CMK (cell line): ENCODE measurements around the gene USP17L17.
"Not testable (repeated sequence)": the region's sequence is repeated elsewhere in the genome, so short reads cannot be mapped to it uniquely, and the experiment has no call there.

Experiments used
- DNase-seq: peaks from one replicate; pipeline ENCODE4 v3.0.0-alpha.2; 2010; ENCODE audit warnings: low read depth

The USP17L17 gene, protein sequence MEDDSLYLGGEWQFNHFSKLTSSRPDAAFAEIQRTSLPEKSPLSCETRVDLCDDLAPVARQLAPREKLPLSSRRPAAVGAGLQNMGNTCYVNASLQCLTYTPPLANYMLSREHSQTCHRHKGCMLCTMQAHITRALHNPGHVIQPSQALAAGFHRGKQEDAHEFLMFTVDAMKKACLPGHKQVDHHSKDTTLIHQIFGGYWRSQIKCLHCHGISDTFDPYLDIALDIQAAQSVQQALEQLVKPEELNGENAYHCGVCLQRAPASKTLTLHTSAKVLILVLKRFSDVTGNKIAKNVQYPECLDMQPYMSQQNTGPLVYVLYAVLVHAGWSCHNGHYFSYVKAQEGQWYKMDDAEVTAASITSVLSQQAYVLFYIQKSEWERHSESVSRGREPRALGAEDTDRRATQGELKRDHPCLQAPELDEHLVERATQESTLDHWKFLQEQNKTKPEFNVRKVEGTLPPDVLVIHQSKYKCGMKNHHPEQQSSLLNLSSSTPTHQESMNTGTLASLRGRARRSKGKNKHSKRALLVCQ

DNA sequence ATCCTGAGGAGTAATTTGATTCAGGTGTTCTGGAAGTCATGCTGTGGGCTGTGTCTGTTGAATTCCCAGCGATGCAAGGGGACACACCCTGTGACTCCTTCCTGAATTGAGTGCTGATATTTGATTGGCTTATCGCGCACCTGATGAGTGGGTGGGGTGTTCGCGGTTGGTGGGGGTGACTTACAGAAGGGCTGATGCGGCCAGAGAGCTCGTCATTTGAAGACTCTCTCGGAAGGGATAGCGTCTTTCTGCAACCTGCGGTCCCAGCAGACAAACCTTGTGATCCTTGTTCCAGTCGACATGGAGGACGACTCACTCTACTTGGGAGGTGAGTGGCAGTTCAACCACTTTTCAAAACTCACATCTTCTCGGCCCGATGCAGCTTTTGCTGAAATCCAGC is at the start of gene USP17L17:
Gene USP17L17 (plus strand): TSS at position 301 of the 400 bp plus-strand sequence. CDS start 0 bp downstream, at position 301.
- not testable (repeated sequence) for DNase-seq

DNA sequence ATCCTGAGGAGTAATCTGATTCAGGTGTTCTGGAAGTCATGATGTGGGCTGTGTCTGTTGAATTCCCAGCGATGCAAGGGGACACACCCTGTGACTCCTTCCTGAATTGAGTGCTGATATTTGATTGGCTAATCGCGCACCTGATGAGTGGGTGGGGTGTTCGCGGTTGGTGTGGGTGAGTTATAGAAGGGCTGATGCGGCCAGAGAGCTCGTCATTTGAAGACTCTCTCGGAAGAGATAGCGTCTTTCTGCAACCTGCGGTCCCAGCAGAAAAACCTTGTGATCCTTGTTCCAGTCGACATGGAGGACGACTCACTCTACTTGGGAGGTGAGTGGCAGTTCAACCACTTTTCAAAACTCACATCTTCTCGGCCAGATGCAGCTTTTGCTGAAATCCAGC is 33.3 kb upstream of the USP17L17 start, which contains the start of gene USP17L10:
Gene USP17L10 (plus strand): TSS at position 301 of the 400 bp plus-strand sequence. CDS start 0 bp downstream, at position 301.
- not testable (repeated sequence) for DNase-seq

DNA sequence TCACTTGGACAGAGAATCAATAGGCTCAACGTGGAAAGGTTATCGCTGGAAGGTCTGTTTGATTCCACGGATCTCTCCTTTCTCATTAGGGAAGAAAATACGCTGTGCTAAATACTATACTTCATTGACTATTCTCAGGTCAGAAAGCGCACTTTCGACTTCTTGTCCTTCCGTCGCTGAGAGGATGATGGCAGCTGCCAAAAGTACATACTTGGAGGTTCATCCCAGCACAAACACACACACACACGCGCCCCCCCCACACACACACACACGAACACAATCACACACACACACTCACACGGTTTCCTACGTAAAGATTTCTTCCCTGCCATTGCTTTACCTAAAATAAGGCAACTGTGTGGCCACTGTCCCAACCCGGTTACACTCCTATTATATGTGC is 29.0 kb upstream of the USP17L17 start:
- DNase-seq, result not testable (repeated sequence)

DNA sequence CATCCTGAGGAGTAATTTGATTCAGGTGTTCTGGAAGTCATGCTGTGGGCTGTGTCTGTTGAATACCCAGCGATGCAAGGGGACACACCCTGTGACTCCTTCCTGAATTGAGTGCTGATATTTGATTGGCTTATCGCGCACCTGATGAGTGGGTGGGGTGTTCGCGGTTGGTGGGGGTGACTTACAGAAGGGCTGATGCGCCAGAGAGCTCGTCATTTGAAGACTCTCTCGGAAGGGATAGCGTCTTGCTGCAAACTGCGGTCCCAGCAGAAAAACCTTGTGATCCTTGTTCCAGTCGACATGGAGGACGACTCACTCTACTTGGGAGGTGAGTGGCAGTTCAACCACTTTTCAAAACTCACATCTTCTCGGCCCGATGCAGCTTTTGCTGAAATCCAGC is 28.6 kb upstream of the USP17L17 start, which contains the start of gene USP17L11:
Gene USP17L11 (plus strand): TSS at position 301 of the 400 bp plus-strand sequence. CDS start 0 bp downstream, at position 301.
- DNase-seq, result not testable (repeated sequence)

DNA sequence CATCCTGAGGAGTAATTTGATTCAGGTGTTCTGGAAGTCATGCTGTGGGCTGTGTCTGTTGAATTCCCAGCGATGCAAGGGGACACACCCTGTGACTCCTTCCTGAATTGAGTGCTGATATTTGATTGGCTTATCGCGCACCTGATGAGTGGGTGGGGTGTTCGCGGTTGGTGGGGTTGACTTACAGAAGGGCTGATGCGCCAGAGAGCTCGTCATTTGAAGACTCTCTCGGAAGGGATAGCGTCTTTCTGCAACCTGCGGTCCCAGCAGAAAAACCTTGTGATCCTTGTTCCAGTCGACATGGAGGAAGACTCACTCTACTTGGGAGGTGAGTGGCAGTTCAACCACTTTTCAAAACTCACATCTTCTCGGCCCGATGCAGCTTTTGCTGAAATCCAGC is 23.8 kb upstream of the USP17L17 start, which contains the start of gene USP17L12:
Gene USP17L12 (plus strand): TSS at position 301 of the 400 bp plus-strand sequence. CDS start 0 bp downstream, at position 301.
- not testable (repeated sequence) for DNase-seq

DNA sequence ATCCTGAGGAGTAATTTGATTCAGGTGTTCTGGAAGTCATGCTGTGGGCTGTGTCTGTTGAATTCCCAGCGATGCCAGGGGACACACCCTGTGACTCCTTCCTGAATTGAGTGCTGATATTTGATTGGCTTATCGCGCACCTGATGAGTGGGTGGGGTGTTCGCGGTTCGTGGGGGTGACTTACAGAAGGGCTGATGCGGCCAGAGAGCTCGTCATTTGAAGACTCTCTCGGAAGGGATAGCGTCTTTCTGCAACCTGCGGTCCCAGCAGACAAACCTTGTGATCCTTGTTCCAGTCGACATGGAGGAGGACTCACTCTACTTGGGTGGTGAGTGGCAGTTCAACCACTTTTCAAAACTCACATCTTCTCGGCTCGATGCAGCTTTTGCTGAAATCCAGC is 19.1 kb upstream of the USP17L17 start, which contains the start of gene USP17L13:
Gene USP17L13 (plus strand): TSS at position 301 of the 400 bp plus-strand sequence. CDS start 0 bp downstream, at position 301.
- not testable (repeated sequence) for DNase-seq

DNA sequence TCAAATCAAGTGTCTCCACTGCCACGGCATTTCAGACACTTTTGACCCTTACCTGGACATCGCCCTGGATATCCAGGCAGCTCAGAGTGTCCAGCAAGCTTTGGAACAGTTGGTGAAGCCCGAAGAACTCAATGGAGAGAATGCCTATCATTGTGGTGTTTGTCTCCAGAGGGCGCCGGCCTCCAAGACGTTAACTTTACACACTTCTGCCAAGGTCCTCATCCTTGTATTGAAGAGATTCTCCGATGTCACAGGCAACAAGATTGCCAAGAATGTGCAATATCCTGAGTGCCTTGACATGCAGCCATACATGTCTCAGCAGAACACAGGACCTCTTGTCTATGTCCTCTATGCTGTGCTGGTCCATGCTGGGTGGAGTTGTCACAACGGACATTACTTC is 13.4 kb upstream of the USP17L17 start:
- DNase-seq, result not testable (repeated sequence)

DNA sequence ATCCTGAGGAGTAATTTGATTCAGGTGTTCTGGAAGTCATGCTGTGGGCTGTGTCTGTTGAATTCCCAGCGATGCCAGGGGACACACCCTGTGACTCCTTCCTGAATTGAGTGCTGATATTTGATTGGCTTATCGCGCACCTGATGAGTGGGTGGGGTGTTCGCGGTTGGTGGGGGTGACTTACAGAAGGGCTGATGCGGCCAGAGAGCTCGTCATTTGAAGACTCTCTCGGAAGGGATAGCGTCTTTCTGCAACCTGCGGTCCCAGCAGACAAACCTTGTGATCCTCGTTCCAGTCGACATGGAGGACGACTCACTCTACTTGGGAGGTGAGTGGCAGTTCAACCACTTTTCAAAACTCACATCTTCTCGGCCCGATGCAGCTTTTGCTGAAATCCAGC is 9.6 kb upstream of the USP17L17 start, which contains the start of gene USP17L15:
Gene USP17L15 (plus strand): TSS at position 301 of the 400 bp plus-strand sequence. CDS start 0 bp downstream, at position 301.
- not testable (repeated sequence) for DNase-seq

DNA sequence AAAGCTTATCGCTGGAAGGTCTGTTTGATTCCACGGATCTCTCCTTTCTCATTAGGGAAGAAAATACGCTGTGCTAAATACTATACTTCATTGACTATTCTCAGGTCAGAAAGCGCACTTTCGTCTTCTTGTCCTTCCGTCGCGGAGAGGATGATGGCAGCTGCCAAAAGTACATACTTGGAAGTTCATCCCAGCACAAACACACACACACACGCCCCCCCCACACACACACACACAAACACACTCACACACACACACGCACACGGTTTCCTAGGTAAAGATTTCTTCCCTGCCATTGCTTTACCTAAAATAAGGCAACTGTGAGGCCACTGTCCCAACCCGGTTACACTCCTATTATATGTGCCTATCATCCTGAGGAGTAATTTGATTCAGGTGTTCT is 5.2 kb upstream of the USP17L17 start:
- not testable (repeated sequence) for DNase-seq

DNA sequence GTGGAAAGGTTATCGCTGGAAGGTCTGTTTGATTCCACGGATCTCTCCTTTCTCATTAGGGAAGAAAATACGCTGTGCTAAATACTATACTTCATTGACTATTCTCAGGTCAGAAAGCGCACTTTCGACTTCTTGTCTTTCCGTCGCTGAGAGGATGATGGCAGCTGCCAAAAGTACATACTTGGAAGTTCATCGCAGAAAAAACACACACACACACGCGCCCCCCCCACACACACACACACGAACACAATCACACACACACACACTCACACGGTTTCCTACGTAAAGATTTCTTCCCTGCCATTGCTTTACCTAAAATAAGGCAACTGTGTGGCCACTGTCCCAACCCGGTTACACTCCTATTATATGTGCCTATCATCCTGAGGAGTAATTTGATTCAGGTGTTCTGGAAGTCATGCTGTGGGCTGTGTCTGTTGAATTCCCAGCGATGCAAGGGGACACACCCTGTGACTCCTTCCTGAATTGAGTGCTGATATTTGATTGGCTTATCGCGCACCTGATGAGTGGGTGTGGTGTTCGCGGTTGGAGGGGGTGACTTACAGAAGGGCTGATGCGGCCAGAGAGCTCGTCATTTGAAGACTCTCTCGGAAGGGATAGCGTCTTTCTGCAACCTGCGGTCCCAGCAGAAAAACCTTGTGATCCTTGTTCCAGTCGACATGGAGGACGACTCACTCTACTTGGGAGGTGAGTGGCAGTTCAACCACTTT is 4.4 kb downstream of the USP17L17 start, which contains the start of gene USP17L18:
Gene USP17L18 (plus strand): TSS at position 678 of the 728 bp plus-strand sequence. CDS start 0 bp downstream, at position 678.
- not testable (repeated sequence) for DNase-seq

DNA sequence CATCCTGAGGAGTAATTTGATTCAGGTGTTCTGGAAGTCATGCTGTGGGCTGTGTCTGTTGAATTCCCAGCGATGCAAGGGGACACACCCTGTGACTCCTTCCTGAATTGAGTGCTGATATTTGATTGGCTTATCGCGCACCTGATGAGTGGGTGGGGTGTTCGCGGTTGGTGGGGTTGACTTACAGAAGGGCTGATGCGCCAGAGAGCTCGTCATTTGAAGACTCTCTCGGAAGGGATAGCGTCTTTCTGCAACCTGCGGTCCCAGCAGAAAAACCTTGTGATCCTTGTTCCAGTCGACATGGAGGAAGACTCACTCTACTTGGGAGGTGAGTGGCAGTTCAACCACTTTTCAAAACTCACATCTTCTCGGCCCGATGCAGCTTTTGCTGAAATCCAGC is 9.4 kb downstream of the USP17L17 start, which contains the start of gene USP17L19:
Gene USP17L19 (plus strand): TSS at position 301 of the 400 bp plus-strand sequence. CDS start 0 bp downstream, at position 301.
- DNase-seq, result not testable (repeated sequence)

DNA sequence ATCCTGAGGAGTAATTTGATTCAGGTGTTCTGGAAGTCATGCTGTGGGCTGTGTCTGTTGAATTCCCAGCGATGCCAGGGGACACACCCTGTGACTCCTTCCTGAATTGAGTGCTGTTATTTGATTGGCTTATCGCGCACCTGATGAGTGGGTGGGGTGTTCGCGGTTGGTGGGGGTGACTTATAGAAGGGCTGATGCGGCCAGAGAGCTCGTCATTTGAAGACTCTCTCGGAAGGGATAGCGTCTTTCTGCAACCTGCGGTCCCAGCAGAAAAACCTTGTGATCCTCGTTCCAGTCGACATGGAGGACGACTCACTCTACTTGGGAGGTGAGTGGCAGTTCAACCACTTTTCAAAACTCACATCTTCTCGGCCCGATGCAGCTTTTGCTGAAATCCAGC is 14.1 kb downstream of the USP17L17 start, which contains the start of gene USP17L20:
Gene USP17L20 (plus strand): TSS at position 301 of the 400 bp plus-strand sequence. CDS start 0 bp downstream, at position 301.
- DNase-seq, result not testable (repeated sequence)

DNA sequence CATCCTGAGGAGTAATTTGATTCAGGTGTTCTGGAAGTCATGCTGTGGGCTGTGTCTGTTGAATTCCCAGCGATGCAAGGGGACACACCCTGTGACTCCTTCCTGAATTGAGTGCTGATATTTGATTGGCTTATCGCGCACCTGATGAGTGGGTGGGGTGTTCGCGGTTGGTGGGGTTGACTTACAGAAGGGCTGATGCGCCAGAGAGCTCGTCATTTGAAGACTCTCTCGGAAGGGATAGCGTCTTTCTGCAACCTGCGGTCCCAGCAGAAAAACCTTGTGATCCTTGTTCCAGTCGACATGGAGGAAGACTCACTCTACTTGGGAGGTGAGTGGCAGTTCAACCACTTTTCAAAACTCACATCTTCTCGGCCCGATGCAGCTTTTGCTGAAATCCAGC is 18.9 kb downstream of the USP17L17 start, which contains the start of gene USP17L21:
Gene USP17L21 (plus strand): TSS at position 301 of the 400 bp plus-strand sequence. CDS start 0 bp downstream, at position 301.
- not testable (repeated sequence) for DNase-seq

DNA sequence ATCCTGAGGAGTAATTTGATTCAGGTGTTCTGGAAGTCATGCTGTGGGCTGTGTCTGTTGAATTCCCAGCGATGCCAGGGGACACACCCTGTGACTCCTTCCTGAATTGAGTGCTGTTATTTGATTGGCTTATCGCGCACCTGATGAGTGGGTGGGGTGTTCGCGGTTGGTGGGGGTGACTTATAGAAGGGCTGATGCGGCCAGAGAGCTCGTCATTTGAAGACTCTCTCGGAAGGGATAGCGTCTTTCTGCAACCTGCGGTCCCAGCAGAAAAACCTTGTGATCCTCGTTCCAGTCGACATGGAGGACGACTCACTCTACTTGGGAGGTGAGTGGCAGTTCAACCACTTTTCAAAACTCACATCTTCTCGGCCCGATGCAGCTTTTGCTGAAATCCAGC is 23.6 kb downstream of the USP17L17 start, which contains the start of gene USP17L22:
Gene USP17L22 (plus strand): TSS at position 301 of the 400 bp plus-strand sequence. CDS start 0 bp downstream, at position 301.
- not testable (repeated sequence) for DNase-seq

DNA sequence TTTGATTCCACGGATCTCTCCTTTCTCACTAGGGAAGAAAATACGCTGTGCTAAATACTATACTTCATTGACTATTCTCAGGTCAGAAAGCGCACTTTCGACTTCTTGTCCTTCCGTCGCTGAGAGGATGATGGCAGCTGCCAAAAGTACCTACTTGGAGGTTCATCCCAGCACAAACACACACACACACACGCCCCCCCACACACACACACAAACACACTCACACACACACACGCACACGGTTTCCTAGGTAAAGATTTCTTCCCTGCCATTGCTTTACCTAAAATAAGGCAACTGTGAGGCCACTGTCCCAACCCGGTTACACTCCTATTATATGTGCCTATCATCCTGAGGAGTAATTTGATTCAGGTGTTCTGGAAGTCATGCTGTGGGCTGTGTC is 28.0 kb downstream of the USP17L17 start:
- not testable (repeated sequence) for DNase-seq
